Retinal pigment epithelial cell (primary cell): ENCODE data around the gene CNTN3.
A peak's percentile ranks its signal among the peaks of the same experiment; 100 is the strongest.

ENCODE experiments used
- DNase-seq: peaks from one replicate; pipeline ENCODE4 v3.0.0-alpha.2; 2010; ENCODE audit warnings: low read depth
- H3K4me3 ChIP-seq: 2 replicates; pipeline ENCODE4 v1.5.1; 2011; ENCODE audit warnings: mild to moderate bottlenecking, low read length, control low read depth, moderate library complexity
- CTCF ChIP-seq: conservative IDR thresholded peaks from 2 replicates; pipeline ENCODE4 v1.5.1; 2011; ENCODE audit warnings: low read depth, low read length, control low read depth, inconsistent platforms

Gene CNTN3

GRCh38 chr3:74613060-74613459 is 1.4 kb downstream of the CNTN3 start:
- DNase-seq: no peak
- peak overlapping the region; percentile 46 for H3K4me3 ChIP-seq
- TF ChIP-seq CTCF: no peak

GRCh38 chr3:74611206-74611605 is 3.3 kb downstream of the CNTN3 start:
- no peak overlapping the region for H3K4me3 ChIP-seq
- TF ChIP-seq CTCF: no peak
- no peak for DNase-seq

GRCh38 chr3:74607803-74608202 is 6.7 kb downstream of the CNTN3 start:
- TF ChIP-seq CTCF: no peak
- no peak for DNase-seq
- H3K4me3 ChIP-seq: no peak overlapping the region

- TF ChIP-seq CTCF: no peak
These were observed 7.5 kb downstream of the CNTN3 start for GRCh38 chr3:74606996-74607395.

GRCh38 chr3:74605437-74605836 is 9.0 kb downstream of the CNTN3 start:
- no peak overlapping the region for H3K4me3 ChIP-seq
- no peak for TF ChIP-seq CTCF
- no peak for DNase-seq

More at GRCh38 chr3:74606996-74607395, 7.5 kb downstream of the CNTN3 start:
- no peak for DNase-seq
- no peak overlapping the region for H3K4me3 ChIP-seq

GRCh38 chr3:74603292-74603691 is 11.2 kb downstream of the CNTN3 start:
- TF ChIP-seq CTCF: no peak
- no peak for DNase-seq

GRCh38 chr3:74602471-74602870 is 12.0 kb downstream of the CNTN3 start:
- no peak for DNase-seq
- TF ChIP-seq CTCF: no peak
- H3K4me3 ChIP-seq: no peak overlapping the region

More at GRCh38 chr3:74603292-74603691, 11.2 kb downstream of the CNTN3 start:
- H3K4me3 ChIP-seq: no peak overlapping the region
